ENCODE data around the gene CYB5R4. TPM values are rescaled to one million over a fixed set of nuclear protein-coding genes. Genes with fewer than 3 reads are reported as not detected.

Gene CYB5R4
- total and polyA plus RNA-seq, 2 donors (not counting 1 experiment from before 2014, with no cell fraction given): 4.3 to 10.6 TPM

GRCh38 chr6:84013931-84014330 is 154.4 kb downstream of the CYB5R4 start:
- no peaks in the 10 kb centered on the region for H3K79me2 ChIP-seq (ENCODE audit: control insufficient read depth, insufficient read depth, low read length)
- H3K4me2 ChIP-seq (ENCODE audit: extremely low read depth, insufficient read depth, low read length): no peak overlapping the region
- H3K4me3 ChIP-seq (replicated peaks in 1 of 4; ENCODE audit: control extremely low read depth in 1 of 4, insufficient read depth in 1 of 4, low read depth in 3 of 4, low read length in 4 of 4): no peak overlapping the region
- no peak overlapping the region for H2AFZ ChIP-seq (ENCODE audit: low read length)
- no peaks in the 10 kb centered on the region for H4K20me1 ChIP-seq (ENCODE audit: control insufficient read depth, extremely low read depth, insufficient read depth, low read length)
- H3K27me3 ChIP-seq (ENCODE audit: control insufficient read depth, insufficient read depth, low read length): no peaks in the 10 kb centered on the region
- no peak for TF ChIP-seq EZH2 (IDR thresholded peaks at IDR 0.05; ENCODE audit: low read length, missing control alignments)
- no peak for TF ChIP-seq CTCF (conservative IDR thresholded peaks at IDR 0.05 in 1 of 2, IDR thresholded peaks at IDR 0.05 in 1 of 2; ENCODE audit: low read depth in 1 of 2, low read length in 2 of 2)
- no peaks in the 10 kb centered on the region for H3K4me1 ChIP-seq (ENCODE audit: control insufficient read depth, extremely low read depth, insufficient read depth, low read length)
- no peak overlapping the region for H3K9ac ChIP-seq (ENCODE audit: insufficient read depth, low read length)
- no peak for DNase-seq (ENCODE audit: low read depth in 2 of 2)
- H3K36me3 ChIP-seq (ENCODE audit: control insufficient read depth, insufficient read depth, low read length): no peaks in the 10 kb centered on the region
- no peak overlapping the region for H3K27ac ChIP-seq (ENCODE audit: insufficient read depth, low read length)
- no peaks in the 10 kb centered on the region for H3K9me3 ChIP-seq (ENCODE audit: control insufficient read depth, insufficient read depth, low read depth, low read length)

GRCh38 chr6:84016029-84016428 is 156.5 kb downstream of the CYB5R4 start:
- no peak overlapping the region for H3K9ac ChIP-seq (ENCODE audit: insufficient read depth, low read length)
- no peak overlapping the region for H3K27ac ChIP-seq (ENCODE audit: insufficient read depth, low read length)
- H3K79me2 ChIP-seq (ENCODE audit: control insufficient read depth, insufficient read depth, low read length): no peaks in the 10 kb centered on the region
- TF ChIP-seq CTCF (conservative IDR thresholded peaks at IDR 0.05 in 1 of 2, IDR thresholded peaks at IDR 0.05 in 1 of 2; ENCODE audit: low read depth in 1 of 2, low read length in 2 of 2) (no peak), EZH2 (IDR thresholded peaks at IDR 0.05; ENCODE audit: low read length, missing control alignments) (no peak)
- H3K4me1 ChIP-seq (ENCODE audit: control insufficient read depth, extremely low read depth, insufficient read depth, low read length): no peaks in the 10 kb centered on the region
- no peaks in the 10 kb centered on the region for H3K27me3 ChIP-seq (ENCODE audit: control insufficient read depth, insufficient read depth, low read length)
- H3K36me3 ChIP-seq (ENCODE audit: control insufficient read depth, insufficient read depth, low read length): no peaks in the 10 kb centered on the region
- no peak overlapping the region for H2AFZ ChIP-seq (ENCODE audit: low read length)
- DNase-seq (ENCODE audit: low read depth in 2 of 2): no peak
- H3K9me3 ChIP-seq (ENCODE audit: control insufficient read depth, insufficient read depth, low read depth, low read length): no peaks in the 10 kb centered on the region
- H3K4me3 ChIP-seq (replicated peaks in 1 of 4; ENCODE audit: control extremely low read depth in 1 of 4, insufficient read depth in 1 of 4, low read depth in 3 of 4, low read length in 4 of 4): no peak overlapping the region
- H3K4me2 ChIP-seq (ENCODE audit: extremely low read depth, insufficient read depth, low read length): no peak overlapping the region
- H4K20me1 ChIP-seq (ENCODE audit: control insufficient read depth, extremely low read depth, insufficient read depth, low read length): no peaks in the 10 kb centered on the region

Other genes starting within 250 kb of the CYB5R4 start
- under 0.01 and 0.17 TPM in 2 replicates for gene SNAP91, start 150.6 kb upstream of the CYB5R4 start, total RNA-seq
- gene SNAP91, start 150.6 kb upstream of the CYB5R4 start, polyA plus RNA-seq: 0.02 TPM in 2 replicates
- 0.51 TPM in 1 of 2 replicates, not detected in the other for gene RIPPLY2, start 6.3 kb upstream of the CYB5R4 start, total RNA-seq
- not detected in 2 replicates for gene RIPPLY2, start 6.3 kb upstream of the CYB5R4 start, polyA plus RNA-seq
- under 0.01 and 0.17 TPM in 2 replicates for gene MRAP2, start 174.1 kb downstream of the CYB5R4 start, total RNA-seq
- gene MRAP2, start 174.1 kb downstream of the CYB5R4 start, polyA plus RNA-seq: 0.03 and 0.10 TPM in 2 replicates

All from fibroblast of lung (primary cell).